H1 (cell line): Measurements from ENCODE around the gene TNFRSF8. TPM values are rescaled to one million over a fixed set of nuclear protein-coding genes. Genes with fewer than 3 reads are reported as not detected.

Experiments
- CTCF ChIA-PET: fragments of 300-600 bp; sonication (Branson Sonifier 250); formaldehyde crosslinking; loops from one replicate; lab custom pipeline; 2021; ENCODE audit not compliant: partially characterized antibody; lab: Charles Lee
- POLR2A ChIA-PET: fragments of 300-600 bp; sonication (Branson Sonifier 250); formaldehyde crosslinking; loops from one replicate; lab custom pipeline; 2021; ENCODE audit warnings: inconsistent platforms; ENCODE audit not compliant: partially characterized antibody; lab: Charles Lee
- DNase-seq, 2 experiments: peaks; one replicate each; pipeline versions ENCODE4 v3.0.0 to v3.0.0-alpha.2; 2010 to 2022; ENCODE audit warnings: low spot score in 2 of 2, low read depth in 1 of 2, mixed read lengths in 1 of 2
- FAIRE-seq: peaks from 2 replicates; lab custom pipeline; 2011; peaks lifted over from hg19 to GRCh38; lab: Jason Lieb, UNC
- H2AFZ ChIP-seq: 2 replicates; pipeline ENCODE4 v1.8.1; 2012; ENCODE audit warnings: low read length, inconsistent platforms
- H2AK5ac ChIP-seq: 2 replicates; pipeline ENCODE4 v1.6.1; 2013; ENCODE audit warnings: low read depth, low read length
- H2BK120ac ChIP-seq: replicated peaks from 2 replicates; pipeline ENCODE3; 2013; ENCODE audit warnings: low read depth, low read length, inconsistent platforms
- H2BK12ac ChIP-seq: 2 replicates; pipeline ENCODE4 v1.6.1; 2013; ENCODE audit warnings: low read depth, low read length
- H2BK15ac ChIP-seq: 2 replicates; pipeline ENCODE4 v1.6.1; 2013; ENCODE audit warnings: low read length
- H2BK20ac ChIP-seq: 2 replicates; pipeline ENCODE4 v1.6.1; 2013; ENCODE audit warnings: low read length
- H2BK5ac ChIP-seq: 2 replicates; pipeline ENCODE4 v1.6.1; 2013; ENCODE audit warnings: low read depth, low read length
- H3K14ac ChIP-seq: 2 replicates; pipeline ENCODE4 v1.6.1; 2013; ENCODE audit warnings: inconsistent platforms; ENCODE audit not compliant: insufficient read length
- H3K18ac ChIP-seq: 2 replicates; pipeline ENCODE4 v1.6.1; 2013; ENCODE audit warnings: low read length; ENCODE audit errors: extremely low read depth
- H3K23ac ChIP-seq: 2 replicates; pipeline ENCODE4 v1.6.1; 2013; ENCODE audit warnings: inconsistent platforms; ENCODE audit not compliant: insufficient read length
- H3K23me2 ChIP-seq: 2 replicates; pipeline ENCODE4 v1.6.1; 2013; ENCODE audit warnings: low read depth, low read length
- H3K27ac ChIP-seq: 2 replicates; pipeline ENCODE4 v1.6.1; 2011; ENCODE audit warnings: low read depth, low read length, inconsistent platforms
- H3K27me3 ChIP-seq, 4 experiments: replicated peaks in 1 of 4; 1 replicate in 1 of 4; 2 replicates in 3 of 4; pipeline versions ENCODE4 v1.6.1 to v1.8.1; 2011 to 2013; ENCODE audit warnings: low read length in 3 of 4, mild to moderate bottlenecking in 3 of 4, inconsistent platforms in 2 of 4, mixed read lengths in 2 of 4, moderate library complexity in 1 of 4; ENCODE audit not compliant: control insufficient read depth in 3 of 4, insufficient read depth in 3 of 4; ENCODE audit errors: extremely low read depth in 1 of 4
- H3K36me3 ChIP-seq, 4 experiments: 2 replicates each; pipeline versions ENCODE4 v1.6.1 to v1.8.1; 2011 to 2013; ENCODE audit warnings: mild to moderate bottlenecking in 4 of 4, low read length in 3 of 4, moderate library complexity in 2 of 4, control low read depth in 1 of 4, inconsistent platforms in 1 of 4; ENCODE audit not compliant: insufficient read depth in 4 of 4, control insufficient read depth in 2 of 4
- H3K4ac ChIP-seq: replicated peaks from 2 replicates; pipeline ENCODE3; 2013; ENCODE audit warnings: low read length, low read depth, mixed read lengths, inconsistent platforms; ENCODE audit not compliant: insufficient read length
- H3K4me1 ChIP-seq, 4 experiments: replicated peaks in 1 of 4; 1 replicate in 1 of 4; 2 replicates in 3 of 4; pipeline versions ENCODE4 v1.6.1 to v1.8.1; 2011 to 2013; ENCODE audit warnings: low read length in 3 of 4, inconsistent platforms in 2 of 4, mixed read lengths in 1 of 4; ENCODE audit not compliant: insufficient read depth in 4 of 4, control insufficient read depth in 3 of 4
- H3K4me2 ChIP-seq, 2 experiments: 2 replicates each; pipeline versions ENCODE4 v1.6.1 to v1.8.1; 2011 to 2013; ENCODE audit warnings: low read depth in 2 of 2, low read length in 2 of 2, control low read depth in 1 of 2, inconsistent platforms in 1 of 2, mild to moderate bottlenecking in 1 of 2; ENCODE audit not compliant: insufficient read depth in 1 of 2
- H3K4me3 ChIP-seq, 4 experiments: fragments of 200-600, 300-600 bp in 1 of 4; sonication (generic), shearing (Covaris generic), sonication (Bioruptor Twin) in 1 of 4; 2 replicates each; pipeline versions ENCODE4 v1.5.1 to v1.8.1; 2011 to 2016; ENCODE audit warnings: low read length in 4 of 4, low read depth in 3 of 4, control low read depth in 2 of 4, inconsistent platforms in 2 of 4, mild to moderate bottlenecking in 2 of 4, mixed read lengths in 1 of 4, moderate library complexity in 1 of 4; ENCODE audit not compliant: insufficient read depth in 2 of 4; ENCODE audit errors: extremely low read depth in 1 of 4
- H3K56ac ChIP-seq: replicated peaks from 2 replicates; pipeline ENCODE3; 2013; ENCODE audit warnings: low read depth, mild to moderate bottlenecking, mixed read lengths, low read length, inconsistent platforms; ENCODE audit not compliant: insufficient read length
- H3K79me1 ChIP-seq: 2 replicates; pipeline ENCODE4 v1.6.1; 2013; ENCODE audit warnings: low read depth, low read length, control low read depth
- H3K79me2 ChIP-seq, 2 experiments: 2 replicates each; pipeline versions ENCODE4 v1.6.1 to v1.8.1; 2012 to 2013; ENCODE audit warnings: low read length in 2 of 2, mild to moderate bottlenecking in 2 of 2, inconsistent platforms in 1 of 2; ENCODE audit not compliant: insufficient read depth in 2 of 2, control insufficient read depth in 1 of 2
- H3K9ac ChIP-seq, 4 experiments: replicated peaks in 1 of 4; 1 replicate in 1 of 4; 2 replicates in 3 of 4; pipeline versions ENCODE4 v1.6.1 to v1.8.1; 2011 to 2013; ENCODE audit warnings: low read depth in 3 of 4, low read length in 3 of 4, control low read depth in 2 of 4, mild to moderate bottlenecking in 2 of 4, moderate library complexity in 2 of 4, inconsistent platforms in 1 of 4; ENCODE audit errors: extremely low read depth in 1 of 4
- H3K9me3 ChIP-seq, 2 experiments: 2 replicates each; pipeline versions ENCODE4 v1.6.1 to v1.8.1; 2012 to 2013; ENCODE audit warnings: mild to moderate bottlenecking in 2 of 2, moderate library complexity in 2 of 2, control low read depth in 1 of 2, inconsistent platforms in 1 of 2, low read depth in 1 of 2, low read length in 1 of 2, mixed read lengths in 1 of 2; ENCODE audit not compliant: insufficient read depth in 2 of 2
- H4K20me1 ChIP-seq, 2 experiments: replicated peaks in 1 of 2; 2 replicates each; pipeline versions ENCODE3 to v1.8.1; 2011 to 2013; ENCODE audit warnings: inconsistent platforms in 2 of 2, low read length in 2 of 2, mild to moderate bottlenecking in 1 of 2; ENCODE audit not compliant: insufficient read depth in 2 of 2, control insufficient read depth in 1 of 2
- H4K5ac ChIP-seq: 2 replicates; pipeline ENCODE4 v1.6.1; 2013; ENCODE audit warnings: low read length, low read depth, mixed read lengths, inconsistent platforms; ENCODE audit not compliant: insufficient read length
- H4K8ac ChIP-seq: 2 replicates; pipeline ENCODE4 v1.8.0; 2013; ENCODE audit warnings: mild to moderate bottlenecking, moderate library complexity, low read length, inconsistent platforms; ENCODE audit not compliant: insufficient read depth; ENCODE audit errors: extremely low read depth
- H4K91ac ChIP-seq: replicated peaks from 2 replicates; pipeline ENCODE3; 2013; ENCODE audit warnings: low read length, mixed read lengths, inconsistent platforms; ENCODE audit not compliant: insufficient read length
- BACH1 ChIP-seq: IDR thresholded peaks from 2 replicates; pipeline ENCODE4 v1.6.1; 2012; ENCODE audit warnings: low read length, improper control_type of control experiment
- CREB1 ChIP-seq: IDR thresholded peaks from 2 replicates; pipeline ENCODE4 v1.6.1; 2012; ENCODE audit warnings: inconsistent platforms
- EZH2 ChIP-seq: fragments of 200-600 bp; sonication (generic); IDR thresholded peaks from 2 replicates; pipeline ENCODE4 v1.7.1; 2012; ENCODE audit warnings: low read depth, mild to moderate bottlenecking, moderate library complexity, low read length, inconsistent platforms; ENCODE audit not compliant: severe bottlenecking
- RAD21 ChIP-seq, 2 experiments: IDR thresholded peaks in 1 of 2; conservative IDR thresholded peaks in 1 of 2; 2 replicates each; pipeline ENCODE4 v1.6.1; 2011; ENCODE audit warnings: low read depth in 2 of 2, low read length in 2 of 2, improper control_type of control experiment in 1 of 2, inconsistent platforms in 1 of 2, mild to moderate bottlenecking in 1 of 2, moderate library complexity in 1 of 2
- RBBP5 ChIP-seq: IDR thresholded peaks from 2 replicates; pipeline ENCODE4 v1.7.1; 2012; ENCODE audit warnings: low read depth, mild to moderate bottlenecking, inconsistent platforms, low read length, moderate library complexity, borderline replicate concordance
- TBP ChIP-seq: IDR thresholded peaks from 2 replicates; pipeline ENCODE4 v1.6.1; 2011; ENCODE audit warnings: low read depth, low read length, improper control_type of control experiment
- WGBS, 2 experiments: shearing (Covaris generic) in 1 of 2; methylation state at CpG; one replicate each; pipeline versions ENCODE4 v1.1.6 to v1.1.7; 2013 to 2015; ENCODE audit warnings: low lambda C conversion rate in 2 of 2, mixed read lengths in 2 of 2, inconsistent platforms in 1 of 2, low coverage in 1 of 2, missing lambda C conversion rate in 1 of 2; ENCODE audit not compliant: insufficient replicate concordance in 2 of 2, insufficient coverage in 1 of 2, insufficient read length in 1 of 2; ENCODE audit errors: extremely low coverage in 1 of 2, missing lambda C conversion rate in 1 of 2; 5-methylcytosine and 5-hydroxymethylcytosine counted together
- polyA plus RNA-seq, 7 experiments: library from polyadenylated mRNA; depleted of rRNA in 3 of 7; stranded (reverse) in 5 of 7; unstranded in 2 of 7; fragments of >200 nt in 5 of 7; fragments of 200-250 nt in 2 of 7; gene quantifications; 1 replicate in 5 of 7; 2 replicates in 1 of 7; 4 replicates in 1 of 7; pipeline versions ENCODE4 v1.2.1 to v1.2.3, GENCODE V29; 2011 to 2013; ENCODE audit warnings: missing spikeins in 2 of 7, mixed read lengths in 2 of 7
- total RNA-seq: library from RNA; stranded (reverse); fragmentation: NEBNext Ultra II Directional; extraction: Animal tissue kit (Norgen Biotek cat#: 25700); gene quantifications from 2 replicates; pipeline ENCODE4 v1.2.1, GENCODE V29; 2021

Gene TNFRSF8
- total and polyA plus RNA-seq, 2 of the 8 experiments (the other 6 are each of a cell fraction or from before 2014, with no cell fraction given): 23.2 to 32.7 TPM

GRCh38 chr1:12100071-12100470 lies 37.0 kb downstream of the TNFRSF8 start:
- Histone ChIP-seq H2AK5ac (no peak overlapping the region), H3K23me2 (no peaks in the 10 kb centered on the region), H3K4me2 (no peak overlapping the region), H3K18ac (no peak overlapping the region), H2BK15ac (no peak overlapping the region), H3K27me3 (no peaks in the 10 kb centered on the region), H3K14ac (no peak overlapping the region), H3K4me1 (no peaks in the 10 kb centered on the region), H3K9me3 (no peaks in the 10 kb centered on the region), H3K4me3 (no peak overlapping the region), H4K8ac (no peak overlapping the region), H3K23ac (no peak overlapping the region), H3K56ac (no peak overlapping the region), H3K79me2 (no peaks in the 10 kb centered on the region), H3K4ac (no peak overlapping the region), H3K79me1 (no peaks in the 10 kb centered on the region), H3K36me3 (peaks cover 4 to 8% (median 5%) of the 10 kb centered on the region in 4 experiments; a peak in 6 of 8 replicates), H2BK12ac (no peak overlapping the region), H3K27ac (no peak overlapping the region), H4K91ac (no peak overlapping the region), H2BK120ac (no peak overlapping the region), H2BK5ac (no peak overlapping the region), H2AFZ (no peak overlapping the region), H2BK20ac (no peak overlapping the region), H3K9ac (no peak overlapping the region), H4K20me1 (peaks cover 0 to 4% of the 10 kb centered on the region in 2 experiments), H4K5ac (no peak overlapping the region)
- ChIA-PET CTCF (interaction anchor here (0.7 to 1.4 kb wide), 4 partner anchors 10 to 25 kb away, joined by 3 to 4 read pairs (median 4); no protein-coding TSS in a partner anchor), POLR2A (interaction anchor here (1.2 to 1.5 kb wide), 2 partner anchors 12 to 165 kb away, joined by 4 read pairs; no protein-coding TSS in a partner anchor)
- FAIRE-seq (no peak), DNase-seq (no peak)
- 92% methylated on average over 6 of the region's 6 CpGs; no CpG with 5 or more reads in 1 of the 2 experiments for WGBS, 2 experiments
- TF ChIP-seq RBBP5 (no peak), TBP (no peak), RAD21 (IDR thresholded peaks at IDR 0.05 in 1 of 2, conservative IDR thresholded peaks at IDR 0.05 in 1 of 2; ENCODE audit: low read depth in 2 of 2, low read length in 2 of 2) (no peak), BACH1 (no peak), CREB1 (no peak), EZH2 (no peak)
